ENCODE results near the gene ADAD2. TPM values are rescaled to one million over a fixed set of nuclear protein-coding genes. Genes with fewer than 3 reads are reported as not detected.

ADAD2 gene
- total and polyA plus RNA-seq, 2 donors (not counting 1 experiment from before 2014, with no cell fraction given) = 0.06 TPM; not detected in 1

DNA sequence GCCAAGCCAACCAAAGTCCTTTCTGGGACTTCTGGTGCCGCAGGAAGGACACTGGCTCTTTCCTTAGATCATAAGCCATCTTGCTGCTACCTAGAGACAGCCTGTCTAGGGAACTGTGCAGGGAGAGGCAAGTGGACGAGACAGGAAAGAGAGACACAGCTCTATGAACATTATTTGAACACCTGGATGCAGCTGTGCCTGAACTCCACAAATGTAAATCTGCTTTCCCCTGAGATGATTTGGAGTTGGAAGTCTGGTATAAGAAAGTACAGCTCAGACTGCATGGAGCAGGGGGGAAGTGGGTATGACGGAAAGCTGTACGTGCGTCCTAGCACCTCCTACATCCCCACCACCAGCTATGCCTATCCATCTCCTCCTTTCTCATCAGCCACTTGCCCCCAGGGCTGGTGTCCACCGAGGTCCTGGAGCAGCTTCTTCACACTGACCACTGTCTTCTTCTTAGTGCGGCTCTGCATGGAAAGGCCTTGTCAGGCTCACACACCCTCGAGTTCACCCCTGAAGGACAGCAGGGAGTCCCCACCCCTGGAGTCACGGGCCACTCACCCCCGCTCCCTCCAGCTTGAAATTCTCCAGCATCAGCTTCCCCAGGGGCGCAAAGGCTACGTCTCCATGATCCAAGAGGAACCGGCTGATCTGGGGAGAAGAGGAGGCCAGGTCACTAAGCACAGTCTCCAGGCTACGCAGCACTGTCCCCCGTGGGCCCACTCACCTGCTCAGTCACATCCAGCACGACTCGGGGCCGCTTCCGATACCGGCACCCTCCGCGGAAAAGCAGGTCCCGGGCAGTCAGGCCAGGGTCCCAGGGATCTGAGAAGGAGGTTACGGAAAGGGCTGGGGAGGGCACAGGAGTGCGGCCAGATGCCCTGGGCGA, 8.0 kb upstream of the ADAD2 start:
- Mint-ChIP-seq H3K4me3 (no peak overlapping the region), H3K9me3 (ENCODE audit: insufficient read depth) (no peaks in the 10 kb centered on the region), H3K27ac (no peak overlapping the region), H3K27me3 (no peaks in the 10 kb centered on the region), H3K4me1 (peaks cover 22% of the 10 kb centered on the region)
- no peak overlapping the region for H3K4me2 ChIP-seq (replicated peaks; ENCODE audit: low read depth, low read length, poor library complexity, severe bottlenecking)
- ChIA-PET CTCF (no interaction called here), POLR2A (no interaction called here)
- H3K9me3 ChIP-seq (ENCODE audit: control extremely low read depth in 1 of 3, control insufficient read depth in 2 of 3, insufficient read depth in 1 of 3, low read length in 2 of 3) = no peaks in the 10 kb centered on the region
- no peak overlapping the region for H3K27ac ChIP-seq (ENCODE audit: low read length in 2 of 2)
- intact Hi-C loops (cut with micrococcal nuclease) = loop anchor here (10.0 kb wide), 1 partner anchor 322 kb away; the partner anchor contains the start of gene MEAK7
- H3K27me3 ChIP-seq (replicated peaks in 1 of 4; ENCODE audit: control extremely low read depth in 1 of 4, control insufficient read depth in 3 of 4, insufficient read depth in 4 of 4, low read length in 3 of 4) = no peaks in the 10 kb centered on the region
- DNase-seq = peak; percentile 4
- H4K20me1 ChIP-seq (ENCODE audit: control insufficient read depth, insufficient read depth, low read length, poor library complexity, severe bottlenecking) = peaks cover 8% of the 10 kb centered on the region
- H3K9ac ChIP-seq (ENCODE audit: low read length) = no peak overlapping the region
- H2AFZ ChIP-seq (ENCODE audit: insufficient read depth, low read depth, low read length, poor library complexity, severe bottlenecking) = no peak overlapping the region
- H3K4me3 ChIP-seq (ENCODE audit: control extremely low read depth in 1 of 5, extremely low read depth in 1 of 5, insufficient read depth in 1 of 5, low read depth in 2 of 5, low read length in 4 of 5) = no peak overlapping the region
- 98% methylated on average over 25 of the region's 26 CpGs for WGBS (ENCODE audit: insufficient coverage)
- peaks cover 41% of the 10 kb centered on the region for H3K79me2 ChIP-seq (ENCODE audit: control insufficient read depth, insufficient read depth, low read length)
- H3K36me3 ChIP-seq (replicated peaks in 1 of 2; ENCODE audit: control extremely low read depth in 1 of 2, control insufficient read depth in 1 of 2, extremely low read depth in 1 of 2, insufficient read depth in 2 of 2, low read length in 1 of 2) = peaks cover 0 to 64% of the 10 kb centered on the region in 2 experiments
- H3K4me1 ChIP-seq (ENCODE audit: control insufficient read depth in 2 of 2, insufficient read depth in 2 of 2, low read length in 2 of 2) = peaks cover 7 to 10% of the 10 kb centered on the region in 2 donors
- TF ChIP-seq EZH2 (IDR thresholded peaks at IDR 0.05; ENCODE audit: borderline replicate concordance, insufficient read depth, low read depth, low read length, poor library complexity, severe bottlenecking) = no peak
- TF ChIP-seq, protein P1, sequence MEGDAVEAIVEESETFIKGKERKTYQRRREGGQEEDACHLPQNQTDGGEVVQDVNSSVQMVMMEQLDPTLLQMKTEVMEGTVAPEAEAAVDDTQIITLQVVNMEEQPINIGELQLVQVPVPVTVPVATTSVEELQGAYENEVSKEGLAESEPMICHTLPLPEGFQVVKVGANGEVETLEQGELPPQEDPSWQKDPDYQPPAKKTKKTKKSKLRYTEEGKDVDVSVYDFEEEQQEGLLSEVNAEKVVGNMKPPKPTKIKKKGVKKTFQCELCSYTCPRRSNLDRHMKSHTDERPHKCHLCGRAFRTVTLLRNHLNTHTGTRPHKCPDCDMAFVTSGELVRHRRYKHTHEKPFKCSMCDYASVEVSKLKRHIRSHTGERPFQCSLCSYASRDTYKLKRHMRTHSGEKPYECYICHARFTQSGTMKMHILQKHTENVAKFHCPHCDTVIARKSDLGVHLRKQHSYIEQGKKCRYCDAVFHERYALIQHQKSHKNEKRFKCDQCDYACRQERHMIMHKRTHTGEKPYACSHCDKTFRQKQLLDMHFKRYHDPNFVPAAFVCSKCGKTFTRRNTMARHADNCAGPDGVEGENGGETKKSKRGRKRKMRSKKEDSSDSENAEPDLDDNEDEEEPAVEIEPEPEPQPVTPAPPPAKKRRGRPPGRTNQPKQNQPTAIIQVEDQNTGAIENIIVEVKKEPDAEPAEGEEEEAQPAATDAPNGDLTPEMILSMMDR (IDR thresholded peaks at IDR 0.05) = no peak
- no peak for ATAC-seq (ENCODE audit: low read depth)

DNA sequence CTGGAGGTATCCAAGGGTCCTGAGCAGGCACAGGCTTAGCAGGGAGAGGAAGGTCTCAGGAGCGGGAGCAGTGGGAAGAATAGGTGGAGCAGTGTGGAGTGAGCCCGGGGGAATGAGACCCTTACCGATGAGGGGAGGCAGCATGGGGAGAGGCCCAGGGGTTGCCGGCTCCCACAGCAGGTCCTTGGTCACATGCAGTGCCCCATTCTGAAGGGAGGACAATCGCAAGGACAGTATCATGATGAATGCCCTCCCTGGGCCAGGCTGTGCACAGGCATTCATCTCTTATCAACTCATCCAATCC, 7.4 kb upstream of the ADAD2 start:
- Histone ChIP-seq H2AFZ (ENCODE audit: insufficient read depth, low read depth, low read length, poor library complexity, severe bottlenecking) (no peak overlapping the region), H3K4me1 (ENCODE audit: control insufficient read depth in 2 of 2, insufficient read depth in 2 of 2, low read length in 2 of 2) (peaks cover 7 to 10% of the 10 kb centered on the region in 2 donors), H3K27ac (ENCODE audit: low read length in 2 of 2) (no peak overlapping the region), H3K36me3 (replicated peaks in 1 of 2; ENCODE audit: control extremely low read depth in 1 of 2, control insufficient read depth in 1 of 2, extremely low read depth in 1 of 2, insufficient read depth in 2 of 2, low read length in 1 of 2) (peaks cover 0 to 59% of the 10 kb centered on the region in 2 experiments), H3K27me3 (replicated peaks in 1 of 4; ENCODE audit: control extremely low read depth in 1 of 4, control insufficient read depth in 3 of 4, insufficient read depth in 4 of 4, low read length in 3 of 4) (no peaks in the 10 kb centered on the region), H3K4me3 (ENCODE audit: control extremely low read depth in 1 of 5, extremely low read depth in 1 of 5, insufficient read depth in 1 of 5, low read depth in 2 of 5, low read length in 4 of 5) (no peak overlapping the region), H3K9ac (ENCODE audit: low read length) (no peak overlapping the region), H3K4me2 (replicated peaks; ENCODE audit: low read depth, low read length, poor library complexity, severe bottlenecking) (no peak overlapping the region), H3K9me3 (ENCODE audit: control extremely low read depth in 1 of 3, control insufficient read depth in 2 of 3, insufficient read depth in 1 of 3, low read length in 2 of 3) (no peaks in the 10 kb centered on the region), H4K20me1 (ENCODE audit: control insufficient read depth, insufficient read depth, low read length, poor library complexity, severe bottlenecking) (peaks cover 8% of the 10 kb centered on the region), H3K79me2 (ENCODE audit: control insufficient read depth, insufficient read depth, low read length) (peaks cover 41% of the 10 kb centered on the region)
- WGBS (ENCODE audit: insufficient coverage) = 96% methylated on average over 5 of the region's 5 CpGs
- CTCF ChIA-PET = no interaction called here
- DNase-seq = no peak
- H3K27ac Mint-ChIP-seq = no peak overlapping the region
- H3K4me1 Mint-ChIP-seq = peaks cover 22% of the 10 kb centered on the region
- intact Hi-C loops (cut with micrococcal nuclease) = loop anchor here (10.0 kb wide), 1 partner anchor 321 kb away; the partner anchor contains the start of gene MEAK7
- no peak for ATAC-seq (ENCODE audit: low read depth)
- no peaks in the 10 kb centered on the region for H3K27me3 Mint-ChIP-seq
- POLR2A ChIA-PET = no interaction called here
- H3K4me3 Mint-ChIP-seq = peak overlapping the region; percentile 26
- TF ChIP-seq EZH2 (IDR thresholded peaks at IDR 0.05; ENCODE audit: borderline replicate concordance, insufficient read depth, low read depth, low read length, poor library complexity, severe bottlenecking) = no peak
- TF ChIP-seq, protein P1 (IDR thresholded peaks at IDR 0.05) = no peak
- no peaks in the 10 kb centered on the region for H3K9me3 Mint-ChIP-seq (ENCODE audit: insufficient read depth)
